GM10266 (cell line): ENCODE data around the gene PRIMPOL.
"Not testable (repeated sequence)": the region's sequence is repeated elsewhere in the genome, so short reads cannot be mapped to it uniquely, and the experiment has no call there.

Source experiments
- DNase-seq: peaks from one replicate; pipeline ENCODE4 v3.0.0; 2012; ENCODE audit errors: extremely low spot score
- TF ChIP-seq, protein P1 (sequence below): IDR thresholded peaks from 2 replicates; pipeline ENCODE4 v1.5.1; 2012; ENCODE audit warnings: mild to moderate bottlenecking, low read depth; ENCODE audit not compliant: control insufficient read depth, insufficient read depth; ENCODE audit errors: missing control alignments

The PRIMPOL gene

DNA sequence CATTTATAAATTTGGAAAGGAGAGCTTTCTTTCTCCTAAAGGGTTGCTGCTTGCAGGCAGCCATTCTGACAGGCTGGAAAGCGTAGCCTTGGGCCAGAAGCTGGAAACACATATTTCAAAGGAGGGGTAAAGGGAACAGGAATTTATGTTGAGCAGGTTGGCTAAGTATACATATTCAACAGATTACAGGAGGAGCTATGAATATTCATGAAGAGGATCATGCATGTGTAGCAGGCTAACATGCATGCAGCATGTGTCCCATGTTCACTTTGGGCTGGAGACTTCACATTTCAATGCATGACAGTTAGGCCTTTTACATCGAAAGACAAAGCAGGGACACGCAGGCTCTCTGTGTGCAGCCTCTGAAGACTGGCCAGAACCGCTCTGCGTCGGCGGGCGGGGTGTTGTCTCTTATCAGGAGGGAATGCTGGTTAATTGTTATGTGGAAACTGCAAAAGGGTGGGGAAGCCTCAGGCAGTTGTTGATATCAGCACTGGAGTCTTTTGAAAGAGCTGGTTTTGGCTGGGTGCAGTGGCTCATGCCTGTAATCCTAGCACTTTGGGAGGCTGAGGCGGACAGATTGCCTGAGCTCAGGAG lies 31.8 kb upstream of the PRIMPOL start:
- TF ChIP-seq, protein P1, sequence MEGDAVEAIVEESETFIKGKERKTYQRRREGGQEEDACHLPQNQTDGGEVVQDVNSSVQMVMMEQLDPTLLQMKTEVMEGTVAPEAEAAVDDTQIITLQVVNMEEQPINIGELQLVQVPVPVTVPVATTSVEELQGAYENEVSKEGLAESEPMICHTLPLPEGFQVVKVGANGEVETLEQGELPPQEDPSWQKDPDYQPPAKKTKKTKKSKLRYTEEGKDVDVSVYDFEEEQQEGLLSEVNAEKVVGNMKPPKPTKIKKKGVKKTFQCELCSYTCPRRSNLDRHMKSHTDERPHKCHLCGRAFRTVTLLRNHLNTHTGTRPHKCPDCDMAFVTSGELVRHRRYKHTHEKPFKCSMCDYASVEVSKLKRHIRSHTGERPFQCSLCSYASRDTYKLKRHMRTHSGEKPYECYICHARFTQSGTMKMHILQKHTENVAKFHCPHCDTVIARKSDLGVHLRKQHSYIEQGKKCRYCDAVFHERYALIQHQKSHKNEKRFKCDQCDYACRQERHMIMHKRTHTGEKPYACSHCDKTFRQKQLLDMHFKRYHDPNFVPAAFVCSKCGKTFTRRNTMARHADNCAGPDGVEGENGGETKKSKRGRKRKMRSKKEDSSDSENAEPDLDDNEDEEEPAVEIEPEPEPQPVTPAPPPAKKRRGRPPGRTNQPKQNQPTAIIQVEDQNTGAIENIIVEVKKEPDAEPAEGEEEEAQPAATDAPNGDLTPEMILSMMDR: no peak
- DNase-seq: no peak

DNA sequence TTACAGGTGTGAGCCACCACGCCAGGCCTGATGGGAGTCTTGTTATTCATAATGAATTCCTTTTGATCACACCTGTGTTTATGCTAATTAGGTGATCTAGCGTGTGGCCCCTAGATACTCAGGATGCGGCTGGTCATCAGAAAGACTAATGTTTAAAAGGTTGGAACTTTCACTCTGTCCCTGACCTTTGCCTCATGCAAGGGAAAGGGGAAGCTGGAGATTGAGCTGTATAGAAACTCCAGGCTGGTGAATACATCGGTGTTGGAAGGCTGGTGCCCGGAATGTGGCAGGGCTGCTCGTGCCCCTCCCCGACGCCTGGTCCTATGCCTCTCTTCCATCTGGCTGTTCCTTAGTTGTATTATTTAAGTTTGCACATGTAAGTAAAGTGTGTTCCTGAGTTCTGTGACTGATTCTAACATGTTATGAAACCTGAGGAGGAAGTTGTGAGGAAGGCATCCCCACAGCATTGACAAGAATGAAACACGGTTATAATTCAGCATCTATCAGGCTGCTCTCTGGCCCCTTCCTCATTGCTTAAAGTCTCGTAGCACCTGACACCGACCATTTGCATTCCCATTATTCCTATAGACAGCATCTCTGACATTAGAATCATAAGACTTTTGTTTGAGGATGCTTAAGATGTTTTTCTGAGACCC lies 29.2 kb upstream of the PRIMPOL start:
- TF ChIP-seq, protein P1: no peak
- DNase-seq: no peak

DNA sequence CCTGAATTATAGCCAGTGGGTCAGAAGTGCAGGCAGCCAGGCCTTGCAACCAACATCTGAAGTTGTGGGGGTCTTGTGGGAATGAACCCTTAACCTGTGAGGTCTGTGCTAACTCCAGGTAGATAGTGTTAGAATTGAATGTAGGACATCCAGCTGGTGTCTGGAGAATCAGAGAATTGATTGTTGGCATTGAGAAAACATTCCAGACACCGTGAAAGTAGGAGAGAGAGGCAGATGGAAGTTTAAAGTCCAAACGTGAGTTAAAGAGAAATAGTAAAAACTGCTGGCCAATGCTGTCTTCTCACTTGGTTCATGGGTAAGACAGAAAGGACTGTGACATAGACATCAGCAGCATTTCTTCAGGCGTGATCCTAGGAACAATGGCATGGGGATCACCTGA lies 28.0 kb upstream of the PRIMPOL start:
- DNase-seq: no peak

DNA sequence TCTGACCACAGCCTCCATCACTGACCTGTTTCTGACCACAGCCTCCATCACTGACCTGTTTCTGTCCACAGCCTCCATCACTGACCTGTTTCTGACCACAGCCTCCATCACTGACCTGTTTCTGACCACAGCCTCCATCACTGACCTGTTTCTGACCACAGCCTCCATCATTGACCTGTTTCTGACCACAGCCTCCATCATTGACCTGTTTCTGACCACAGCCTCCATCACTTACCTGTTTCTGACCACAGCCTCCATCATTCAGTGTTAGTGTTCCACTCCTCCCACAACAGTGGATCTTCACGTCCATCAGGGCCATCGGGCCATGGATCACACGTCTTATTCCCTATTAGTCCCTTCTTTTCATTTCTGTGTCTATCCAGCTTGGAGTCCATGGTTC lies 25.0 kb upstream of the PRIMPOL start:
- not testable (repeated sequence) for DNase-seq

More for the DNA sequence above, 28.0 kb upstream of the PRIMPOL start:
- TF ChIP-seq, protein P1: no peak

DNA sequence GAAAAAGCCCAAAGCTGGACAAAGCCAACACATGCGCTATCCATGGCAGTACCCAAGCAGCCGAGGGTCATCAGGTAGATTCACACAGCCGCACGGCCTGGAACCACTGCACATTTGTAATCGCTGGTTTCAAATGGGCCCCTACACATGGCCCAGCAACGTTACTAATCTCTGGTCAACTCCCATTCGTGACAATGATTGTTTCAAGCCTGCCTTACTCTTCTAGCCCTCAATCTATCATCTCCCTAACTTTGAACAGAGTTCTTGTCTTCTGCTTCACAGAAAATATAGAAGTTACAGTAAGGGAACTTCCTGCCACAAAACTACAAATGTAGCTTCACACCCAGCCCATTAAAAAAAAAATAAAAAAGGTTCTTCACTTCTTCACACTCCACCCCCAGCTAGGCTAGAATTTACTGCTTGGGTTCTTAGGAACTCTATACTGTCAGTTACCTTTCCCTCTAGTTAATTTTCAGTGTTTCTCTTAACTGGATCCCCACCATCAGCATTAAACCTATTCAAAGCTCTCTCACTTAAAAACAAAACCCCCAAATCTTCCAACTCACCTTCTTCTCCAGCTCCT lies 24.5 kb upstream of the PRIMPOL start:
- TF ChIP-seq, protein P1: no peak
- no peak for DNase-seq

DNA sequence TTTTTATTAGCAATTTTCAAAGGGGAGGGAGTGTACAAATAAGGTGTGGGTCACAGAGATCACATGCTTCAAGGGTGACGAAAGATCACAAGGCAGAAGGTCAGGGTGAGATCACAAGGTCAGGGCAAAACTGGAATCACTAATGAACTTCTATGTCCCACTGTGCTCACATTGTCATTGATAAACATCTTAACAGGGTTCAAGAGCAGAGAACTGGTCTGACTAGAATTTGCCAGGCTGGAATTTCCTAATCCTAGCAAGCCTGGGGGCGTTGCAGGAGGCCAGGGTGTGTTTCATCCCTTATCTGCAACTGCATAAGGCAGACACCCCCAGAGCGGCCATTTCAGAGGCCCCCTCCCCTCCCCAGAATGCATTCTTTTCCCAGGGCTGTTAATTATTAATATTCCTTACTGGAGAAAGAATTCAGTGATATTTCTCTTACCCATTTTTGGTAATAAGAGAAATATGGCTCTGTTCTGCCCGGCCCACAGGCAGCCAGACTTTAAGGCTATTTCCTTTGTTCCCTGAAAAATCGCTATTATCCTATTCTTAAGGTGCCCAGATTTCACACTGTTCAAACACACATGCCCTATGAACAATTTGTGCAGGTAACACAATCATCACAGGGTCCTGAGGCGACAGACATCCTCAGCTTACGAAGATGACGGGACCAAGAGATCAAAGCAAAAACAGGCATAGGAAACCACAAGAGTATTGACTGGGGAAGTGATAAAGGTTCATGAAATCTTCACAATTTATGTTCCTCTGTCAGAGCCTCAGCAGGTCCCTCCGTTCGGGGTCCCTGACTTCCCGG lies 23.5 kb upstream of the PRIMPOL start:
- DNase-seq: not testable (repeated sequence)

DNA sequence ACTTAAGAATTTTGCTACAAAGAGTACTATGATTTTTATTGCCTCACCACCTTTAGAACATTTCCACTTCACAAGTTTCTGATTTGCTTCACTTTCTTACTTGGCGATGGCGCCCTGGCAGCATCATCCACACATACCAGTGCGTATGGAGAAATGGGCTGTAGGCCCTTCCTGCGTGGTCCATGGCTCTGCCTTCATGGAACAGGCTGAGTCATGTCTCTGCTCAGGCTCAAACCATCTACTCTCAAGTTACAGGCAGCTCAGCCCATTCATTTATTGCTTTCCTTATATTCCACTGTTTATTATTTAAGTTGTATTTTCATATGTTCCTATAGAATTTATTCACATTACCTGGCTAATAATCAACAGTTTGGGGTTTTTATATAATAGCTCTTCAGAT lies 21.4 kb upstream of the PRIMPOL start:
- TF ChIP-seq, protein P1: no peak

DNA sequence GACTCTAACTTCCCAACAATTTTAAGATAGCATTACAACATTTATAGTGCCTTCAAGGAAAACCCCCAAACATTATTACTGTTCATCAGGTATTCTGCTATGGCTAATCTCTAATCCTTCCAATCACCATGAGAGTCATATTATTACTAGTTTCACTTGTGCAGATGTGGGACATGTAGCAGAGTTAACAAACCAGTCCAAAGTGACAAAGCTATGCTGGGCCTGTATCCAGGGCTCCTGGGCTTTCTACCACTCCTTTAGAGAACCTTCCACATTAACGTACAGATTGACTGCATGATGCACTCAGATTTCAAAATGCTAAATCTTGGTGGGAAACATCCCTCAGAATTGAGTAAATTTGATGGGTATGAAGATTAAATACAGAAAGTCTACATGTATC lies 16.7 kb upstream of the PRIMPOL start:
- TF ChIP-seq, protein P1: no peak

More for the DNA sequence above, 21.4 kb upstream of the PRIMPOL start:
- no peak for DNase-seq

More for the DNA sequence above, 16.7 kb upstream of the PRIMPOL start:
- no peak for DNase-seq
